K562 (cell line): ENCODE data around the gene GPT2. TPM values are rescaled to one million over a fixed set of nuclear protein-coding genes. Genes with fewer than 3 reads are reported as not detected.

Experiments
- ATAC-seq: fragments of 200-7000 bp; cut with Tn5 transposase; 3 replicates; pipeline ENCODE4 v1.9.1; 2020; ENCODE audit warnings: moderate library complexity
- BruUV-seq: library from RNA; stranded (reverse); fragments of 400-500 nt; replicated peaks from 2 replicates; lab custom pipeline; 2021; lab: Mats Ljungman, UMichigan
- CTCF ChIA-PET: fragments of 300-600 bp; formaldehyde crosslinking; extraction: SDS; loops from one replicate; lab custom pipeline; 2021; ENCODE audit warnings: low intra/inter-chr PET ratio; lab: Yijun Ruan, JAX
- POLR2A ChIA-PET: fragments of 300-600, 350-650 bp; sonication (Branson Sonifier 250); formaldehyde crosslinking; extraction: SDS; loops from one replicate; lab custom pipeline; 2021; ENCODE audit warnings: antibody characterized with exemption, inconsistent platforms; lab: Yijun Ruan, JAX
- DNase-seq, 4 experiments: peaks; one replicate each; pipeline versions ENCODE4 v3.0.0 to v3.0.0-alpha.2; 2011 to 2018; ENCODE audit warnings: low spot score in 3 of 4, mixed read lengths in 3 of 4; ENCODE audit errors: extremely low read depth in 1 of 4
- FAIRE-seq: peaks from 2 replicates; lab custom pipeline; 2011; peaks lifted over from hg19 to GRCh38; lab: Jason Lieb, UNC
- H2AFZ ChIP-seq: 2 replicates; pipeline ENCODE4 v1.6.0; 2011; ENCODE audit warnings: low read depth, low read length, control low read depth, inconsistent platforms
- H3K27ac ChIP-seq: fragments of 200-600 bp; 3 replicates; pipeline ENCODE4 v1.8.0; 2011; ENCODE audit warnings: low read depth, mild to moderate bottlenecking, control low read depth, inconsistent platforms, low read length, moderate library complexity, mixed read lengths; ENCODE audit errors: extremely low read depth
- H3K27me3 ChIP-seq, 2 experiments: fragments of 300-600 bp in 1 of 2; 2 replicates in 1 of 2; 3 replicates in 1 of 2; pipeline versions ENCODE4 v1.6.0 to v1.8.0; 2011; ENCODE audit warnings: inconsistent platforms in 2 of 2, low read length in 2 of 2, mild to moderate bottlenecking in 1 of 2, mixed read lengths in 1 of 2, moderate library complexity in 1 of 2; ENCODE audit not compliant: control insufficient read depth in 2 of 2, insufficient read depth in 2 of 2
- H3K36me3 ChIP-seq: fragments of 300-600 bp; 3 replicates; pipeline ENCODE4 v1.8.0; 2011; ENCODE audit warnings: mild to moderate bottlenecking, low read length, inconsistent platforms; ENCODE audit not compliant: control insufficient read depth, insufficient read depth
- H3K4me1 ChIP-seq, 2 experiments: fragments of 200-600 bp in 1 of 2; replicated peaks in 1 of 2; 2 replicates in 1 of 2; 3 replicates in 1 of 2; pipeline versions ENCODE4 v1.5.1 to v1.8.0; 2011; ENCODE audit warnings: inconsistent platforms in 2 of 2, low read length in 2 of 2, mild to moderate bottlenecking in 1 of 2, mixed read lengths in 1 of 2, moderate library complexity in 1 of 2; ENCODE audit not compliant: control insufficient read depth in 2 of 2, insufficient read depth in 2 of 2
- H3K4me2 ChIP-seq: 2 replicates; pipeline ENCODE4 v1.6.1; 2011; ENCODE audit warnings: low read length, control low read depth, inconsistent platforms, mixed read lengths; ENCODE audit not compliant: insufficient read depth
- H3K4me3 ChIP-seq: fragments of 200-600 bp; sonication (generic), shearing (Covaris generic); 2 replicates; pipeline ENCODE4 v1.5.1; 2016; ENCODE audit warnings: control low read depth, inconsistent platforms
- H3K79me2 ChIP-seq: fragments of 200-600 bp; 3 replicates; pipeline ENCODE4 v1.8.0; 2011; ENCODE audit warnings: low read length, inconsistent platforms; ENCODE audit not compliant: control insufficient read depth, insufficient read depth
- H3K9ac ChIP-seq, 2 experiments: 2 replicates each; pipeline versions ENCODE4 v1.6.0 to v1.6.1; 2011; ENCODE audit warnings: low read depth in 2 of 2, low read length in 2 of 2, control low read depth in 1 of 2, inconsistent platforms in 1 of 2, mild to moderate bottlenecking in 1 of 2, mixed read lengths in 1 of 2; ENCODE audit not compliant: insufficient read depth in 1 of 2
- H3K9me1 ChIP-seq: one replicate; pipeline ENCODE4 v1.6.0; 2011; ENCODE audit warnings: inconsistent platforms, mild to moderate bottlenecking, low read length, moderate library complexity; ENCODE audit not compliant: control insufficient read depth, insufficient read depth
- H3K9me3 ChIP-seq: replicated peaks from 2 replicates; pipeline ENCODE4 v1.5.1; 2011; ENCODE audit warnings: low read depth, low read length, inconsistent platforms; ENCODE audit not compliant: control insufficient read depth, insufficient read depth
- H4K20me1 ChIP-seq: replicated peaks from 2 replicates; pipeline ENCODE4 v1.6.1; 2011; ENCODE audit warnings: low read length, inconsistent platforms, mixed read lengths; ENCODE audit not compliant: control insufficient read depth, insufficient read depth
- E2F3 ChIP-seq: fragments of 250-450 bp; sonication (Bioruptor Pico); IDR thresholded peaks from 2 replicates; pipeline ENCODE4 v1.4.0; 2020; ENCODE audit warnings: mild to moderate bottlenecking
- FOXA3 ChIP-seq, 2 experiments: fragments of 450-650 bp in 1 of 2; sonication (generic) in 1 of 2; formaldehyde crosslinking; IDR thresholded peaks in 1 of 2; conservative IDR thresholded peaks in 1 of 2; 2 replicates each; pipeline versions ENCODE4 v1.4.0 to v1.8.0; 2020 to 2022; ENCODE audit warnings: mild to moderate bottlenecking in 2 of 2, missing genetic modification reagents in 1 of 2
- HEY1 ChIP-seq: fragments of 250-450 bp; sonication (Bioruptor Pico); IDR thresholded peaks from 2 replicates; pipeline ENCODE4 v1.5.0; 2020; ENCODE audit warnings: mild to moderate bottlenecking, moderate library complexity, borderline replicate concordance
- KLF1 ChIP-seq: fragments of 450-650 bp; IDR thresholded peaks from 2 replicates; pipeline ENCODE4 v1.6.1; 2016; ENCODE audit warnings: missing genetic modification characterization, missing compliant biosample characterization
- U2AF2 ChIP-seq: fragments of 200-400 bp; formaldehyde crosslinking; optimal IDR thresholded peaks from 2 replicates; pipeline ENCODE3; 2017; ENCODE audit warnings: low read depth, mild to moderate bottlenecking, low read length
- ZNF140 ChIP-seq: fragments of 250-450 bp; sonication (Bioruptor Pico); IDR thresholded peaks from 2 replicates; pipeline ENCODE4 v1.8.0; 2021; ENCODE audit warnings: moderate library complexity, mild to moderate bottlenecking, inconsistent platforms
- ZNF384 ChIP-seq: IDR thresholded peaks from 2 replicates; pipeline ENCODE4 v1.6.1; 2012; ENCODE audit warnings: low read depth, low read length, improper control_type of control experiment
- ZNF449 ChIP-seq: fragments of 250-450 bp; sonication (Bioruptor Pico); IDR thresholded peaks from 2 replicates; pipeline ENCODE4 v1.8.0; 2022; ENCODE audit warnings: moderate library complexity, mild to moderate bottlenecking, inconsistent platforms
- WGBS: fragments of 100-300 bp; shearing (Covaris generic); methylation state at CpG from one replicate; pipeline ENCODE4 v1.1.6; 2016; ENCODE audit warnings: low coverage, mixed read lengths; ENCODE audit not compliant: insufficient coverage; ENCODE audit errors: missing lambda C conversion rate; 5-methylcytosine and 5-hydroxymethylcytosine counted together
- in situ Hi-C: fragments of 300-500 bp; cut with MboI; formaldehyde crosslinking; loops from 4 replicates; pipeline ENCODE4 v1.15.0; 2018; ENCODE audit warnings: inconsistent platforms, mixed read lengths
- intact Hi-C: fragments of 100-400 bp; cut with micrococcal nuclease; formaldehyde crosslinking; loops from 2 replicates; pipeline ENCODE4 v1.14.2; 2022
- polyA plus RNA-seq, 8 experiments: library from polyadenylated mRNA; depleted of rRNA in 4 of 8; stranded (reverse) in 5 of 8; unstranded in 3 of 8; fragments of >200 nt; fragmentation: Nextera tagmentation in 2 of 8; fragmentation: Illumina TruSeq in 1 of 8; extraction: Ambion mirVana in 2 of 8; extraction: Trizol in 1 of 8; gene quantifications; 2 replicates each; pipeline versions ENCODE4 v1.2.1 to v1.2.3, GENCODE V29; 2011 to 2014; ENCODE audit warnings: inconsistent platforms in 1 of 8, missing spikeins in 1 of 8
- total RNA-seq, 7 experiments: library from RNA; depleted of rRNA in 6 of 7; stranded (reverse); fragments of >200 nt in 6 of 7; fragmentation: Illumina TruSeq in 2 of 7; extraction: Trizol in 2 of 7; gene quantifications; 2 replicates each; pipeline versions ENCODE4 v1.2.1 to v1.2.3, GENCODE V29; 2011 to 2021; ENCODE audit warnings: low replicate concordance in 1 of 7
- TF ChIP-seq, protein P1 (sequence below), 2 experiments: IDR thresholded peaks; 2 replicates each; pipeline ENCODE4 v1.6.1; 2012; ENCODE audit warnings: improper control_type of control experiment in 2 of 2, low read depth in 2 of 2, low read length in 2 of 2, borderline replicate concordance in 1 of 2
- TF ChIP-seq, protein P2 (sequence below): sonication (generic); formaldehyde crosslinking; IDR thresholded peaks from 2 replicates; pipeline ENCODE4 v1.8.1; 2022; ENCODE audit warnings: missing genetic modification reagents

The GPT2 gene
- total and polyA plus RNA-seq, 9 of the 15 experiments (the other 6 are each of a cell fraction or from before 2014, with no cell fraction given), result 0.79 to 14.4 (median 5.8) TPM

- H3K4me2 ChIP-seq, result no peak overlapping the region
Measured at GRCh38 chr16:46889245-46889941, 5.2 kb downstream of the GPT2 start.

DNA sequence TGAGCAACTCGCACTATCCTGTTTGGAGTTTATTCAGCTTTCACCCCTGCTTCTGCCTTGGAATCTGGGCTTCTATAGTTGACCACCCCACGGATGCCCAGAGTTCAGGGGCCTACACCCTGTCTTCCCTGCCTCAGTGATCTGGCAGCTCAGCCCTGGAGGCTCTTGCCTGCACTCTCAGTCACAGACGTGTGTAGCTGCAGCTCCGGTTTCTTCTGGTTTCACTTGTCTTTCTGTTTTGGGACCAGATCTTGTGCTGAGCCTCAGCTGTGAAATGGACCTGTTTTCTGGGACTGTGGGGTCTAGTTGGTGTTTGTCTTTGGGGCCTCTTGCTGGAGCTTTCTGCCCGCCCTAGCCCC lies 5.8 kb downstream of the GPT2 start:
- H3K36me3 ChIP-seq, result no peaks in the 10 kb centered on the region
- CTCF ChIA-PET, result no interaction called here
- 57% methylated on average over 5 of the region's 5 CpGs for WGBS
- peaks cover 4% of the 10 kb centered on the region; the same call in 1 of the 2 replicates for H4K20me1 ChIP-seq
- intact Hi-C loops (no loop called here), in situ Hi-C loops (no loop called here)
- H3K27ac ChIP-seq, result no peak overlapping the region
- no peak for ATAC-seq
- H2AFZ ChIP-seq, result no peak overlapping the region
- POLR2A ChIA-PET, result no interaction called here
- H3K9me3 ChIP-seq, result no peaks in the 10 kb centered on the region
- no peaks in the 10 kb centered on the region for H3K79me2 ChIP-seq
- no peak for FAIRE-seq
- H3K4me2 ChIP-seq, result no peak overlapping the region
- TF ChIP-seq E2F3 (no peak), KLF1 (tag) (no peak), HEY1 (CRISPR knock-in tag) (no peak), ZNF449 (CRISPR knock-in tag) (no peak), U2AF2 (no peak)
- TF ChIP-seq, protein P1, sequence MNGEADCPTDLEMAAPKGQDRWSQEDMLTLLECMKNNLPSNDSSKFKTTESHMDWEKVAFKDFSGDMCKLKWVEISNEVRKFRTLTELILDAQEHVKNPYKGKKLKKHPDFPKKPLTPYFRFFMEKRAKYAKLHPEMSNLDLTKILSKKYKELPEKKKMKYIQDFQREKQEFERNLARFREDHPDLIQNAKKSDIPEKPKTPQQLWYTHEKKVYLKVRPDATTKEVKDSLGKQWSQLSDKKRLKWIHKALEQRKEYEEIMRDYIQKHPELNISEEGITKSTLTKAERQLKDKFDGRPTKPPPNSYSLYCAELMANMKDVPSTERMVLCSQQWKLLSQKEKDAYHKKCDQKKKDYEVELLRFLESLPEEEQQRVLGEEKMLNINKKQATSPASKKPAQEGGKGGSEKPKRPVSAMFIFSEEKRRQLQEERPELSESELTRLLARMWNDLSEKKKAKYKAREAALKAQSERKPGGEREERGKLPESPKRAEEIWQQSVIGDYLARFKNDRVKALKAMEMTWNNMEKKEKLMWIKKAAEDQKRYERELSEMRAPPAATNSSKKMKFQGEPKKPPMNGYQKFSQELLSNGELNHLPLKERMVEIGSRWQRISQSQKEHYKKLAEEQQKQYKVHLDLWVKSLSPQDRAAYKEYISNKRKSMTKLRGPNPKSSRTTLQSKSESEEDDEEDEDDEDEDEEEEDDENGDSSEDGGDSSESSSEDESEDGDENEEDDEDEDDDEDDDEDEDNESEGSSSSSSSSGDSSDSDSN (IDR thresholded peaks at IDR 0.05; ENCODE audit: borderline replicate concordance in 1 of 2, low read depth in 2 of 2, low read length in 2 of 2), result no peak
- TF ChIP-seq, protein P2, sequence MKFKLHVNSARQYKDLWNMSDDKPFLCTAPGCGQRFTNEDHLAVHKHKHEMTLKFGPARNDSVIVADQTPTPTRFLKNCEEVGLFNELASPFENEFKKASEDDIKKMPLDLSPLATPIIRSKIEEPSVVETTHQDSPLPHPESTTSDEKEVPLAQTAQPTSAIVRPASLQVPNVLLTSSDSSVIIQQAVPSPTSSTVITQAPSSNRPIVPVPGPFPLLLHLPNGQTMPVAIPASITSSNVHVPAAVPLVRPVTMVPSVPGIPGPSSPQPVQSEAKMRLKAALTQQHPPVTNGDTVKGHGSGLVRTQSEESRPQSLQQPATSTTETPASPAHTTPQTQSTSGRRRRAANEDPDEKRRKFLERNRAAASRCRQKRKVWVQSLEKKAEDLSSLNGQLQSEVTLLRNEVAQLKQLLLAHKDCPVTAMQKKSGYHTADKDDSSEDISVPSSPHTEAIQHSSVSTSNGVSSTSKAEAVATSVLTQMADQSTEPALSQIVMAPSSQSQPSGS (CRISPR knock-in tag), result no peak
- TF ChIP-seq, all 486 proteins: peak for 0
- Histone ChIP-seq H3K4me1 (peaks cover 2% of the 10 kb centered on the region in 2 experiments; a peak in 4 of 5 replicates), H3K27me3 (no peaks in the 10 kb centered on the region), H3K4me3 (no peak overlapping the region), H3K9me1 (no peaks in the 10 kb centered on the region), H3K9ac (no peak overlapping the region; a peak in 1 of 4 replicates)
- BruUV-seq, result no TSS peak
- no peak for DNase-seq

More at GRCh38 chr16:46889245-46889941, 5.2 kb downstream of the GPT2 start:
- in situ Hi-C loops, result no loop called here
- CTCF ChIA-PET, result no interaction called here
- no TSS peak for BruUV-seq
- no peaks in the 10 kb centered on the region for H3K36me3 ChIP-seq
- no peak overlapping the region for H2AFZ ChIP-seq
- no peaks in the 10 kb centered on the region for H3K27me3 ChIP-seq
- H3K27ac ChIP-seq, result no peak overlapping the region
- H3K9me3 ChIP-seq, result no peaks in the 10 kb centered on the region
- H3K4me3 ChIP-seq, result no peak overlapping the region
- POLR2A ChIA-PET, result interaction anchor here (0.5 to 0.6 kb wide), 3 partner anchors 59 to 577 kb away, joined by 3 to 4 read pairs (median 3); no protein-coding TSS in a partner anchor
- H3K9ac ChIP-seq, result no peak overlapping the region; a peak in 1 of 4 replicates
- no peak for FAIRE-seq
- intact Hi-C loops, result no loop called here
- DNase-seq, result no peak
- H3K4me1 ChIP-seq, result peaks cover 4 to 7% of the 10 kb centered on the region in 2 experiments; a peak in 3 of 5 replicates
- no peak for ATAC-seq
- no peak for TF ChIP-seq FOXA3 (CRISPR knock-in tag; conservative IDR thresholded peaks at IDR 0.05 in 1 of 2, IDR thresholded peaks at IDR 0.05 in 1 of 2)
- 0 out of 2 replicates have a peak, but pooled peaks have one; percentile 33 for TF ChIP-seq ZNF384
- TF ChIP-seq ZNF140, result no peak
- no peaks in the 10 kb centered on the region for H3K79me2 ChIP-seq
- 48% methylated on average over 5 of the region's 5 CpGs for WGBS
- no peaks in the 10 kb centered on the region for H3K9me1 ChIP-seq
- peaks cover 4% of the 10 kb centered on the region; the same call in 1 of the 2 replicates for H4K20me1 ChIP-seq
